Hepatocyte (in vitro differentiated cells): ENCODE measurements around the gene GNPDA1. TPM values are rescaled to one million over a fixed set of nuclear protein-coding genes. Genes with fewer than 3 reads are reported as not detected.
A peak's percentile ranks its signal among the peaks of the same experiment; 100 is the strongest.

Experiments used
- DNase-seq: peaks from one replicate; pipeline ENCODE4 v3.0.0-alpha.2; 2016; ENCODE audit warnings: low spot score
- H2AFZ ChIP-seq: fragments of 200-600 bp; sonication (generic); 2 replicates; pipeline ENCODE4 v1.6.0; 2016; ENCODE audit warnings: antibody characterized with exemption, mild to moderate bottlenecking
- H3K27ac ChIP-seq: fragments of 200-600 bp; sonication (generic); 2 replicates; pipeline ENCODE4 v1.5.1; 2016; ENCODE audit warnings: mild to moderate bottlenecking
- H3K27me3 ChIP-seq: fragments of 200-600 bp; sonication (generic); 2 replicates; pipeline ENCODE4 v1.6.1; 2016
- H3K36me3 ChIP-seq: fragments of 200-600 bp; sonication (generic); replicated peaks from 2 replicates; pipeline ENCODE4 v1.5.1; 2016; ENCODE audit warnings: low read depth; ENCODE audit not compliant: insufficient read depth
- H3K4me1 ChIP-seq: fragments of 200-600 bp; sonication (generic); 2 replicates; pipeline ENCODE4 v1.5.1; 2016; ENCODE audit warnings: mild to moderate bottlenecking, moderate library complexity; ENCODE audit not compliant: insufficient read depth
- H3K4me2 ChIP-seq: fragments of 200-600 bp; sonication (generic); 2 replicates; pipeline ENCODE4 v1.6.0; 2016
- H3K4me3 ChIP-seq: fragments of 200-600 bp; sonication (generic); 2 replicates; pipeline ENCODE4 v1.5.1; 2016; ENCODE audit warnings: mild to moderate bottlenecking
- H3K79me2 ChIP-seq: fragments of 200-600 bp; sonication (generic); 2 replicates; pipeline ENCODE4 v1.6.0; 2017; ENCODE audit warnings: mild to moderate bottlenecking
- H3K9me2 ChIP-seq: fragments of 200-600 bp; sonication (generic); replicated peaks from 2 replicates; pipeline ENCODE4 v1.6.0; 2017; ENCODE audit warnings: mild to moderate bottlenecking; ENCODE audit not compliant: insufficient read depth
- H3K9me3 ChIP-seq: fragments of 200-600 bp; sonication (generic); 2 replicates; pipeline ENCODE4 v1.5.1; 2016; ENCODE audit warnings: low read depth, mild to moderate bottlenecking
- H4K20me1 ChIP-seq: fragments of 200-600 bp; sonication (generic); 2 replicates; pipeline ENCODE4 v1.6.0; 2016; ENCODE audit warnings: mild to moderate bottlenecking; ENCODE audit not compliant: insufficient read depth, poor library complexity, severe bottlenecking
- CTCF ChIP-seq: fragments of 200-600 bp; sonication (generic); IDR thresholded peaks from 2 replicates; pipeline ENCODE4 v1.5.1; 2016; ENCODE audit warnings: antibody characterized with exemption, mild to moderate bottlenecking; ENCODE audit not compliant: poor library complexity
- EZH2 ChIP-seq: fragments of 200-600 bp; sonication (generic); IDR thresholded peaks from 2 replicates; pipeline ENCODE4 v1.6.1; 2016; ENCODE audit warnings: antibody characterized with exemption, mild to moderate bottlenecking, borderline replicate concordance
- EZH2phosphoT487 ChIP-seq: fragments of 200-600 bp; sonication (generic); IDR thresholded peaks from one replicate; pipeline ENCODE4 v1.6.1; 2018; ENCODE audit warnings: antibody characterized with exemption, mild to moderate bottlenecking, low read depth, moderate library complexity; ENCODE audit not compliant: unreplicated experiment, severe bottlenecking
- WGBS: methylation state at CpG from one replicate; pipeline ENCODE4 v1.1.6; 2016; ENCODE audit warnings: low lambda C conversion rate; ENCODE audit errors: missing lambda C conversion rate; 5-methylcytosine and 5-hydroxymethylcytosine counted together
- polyA plus RNA-seq: library from polyadenylated mRNA; unstranded; fragments of >200 nt; fragmentation: Nextera tagmentation; extraction: Ambion mirVana; gene quantifications from 2 replicates; pipeline ENCODE4 v1.2.1, GENCODE V29; 2016
- total RNA-seq: library from RNA; depleted of rRNA; stranded (reverse); fragments of >200 nt; gene quantifications from 2 replicates; pipeline ENCODE4 v1.2.3, GENCODE V29; 2014

Gene GNPDA1
- total and polyA plus RNA-seq, 2 experiments from 2014 or later, result 97.3 to 106 TPM

GRCh38 chr5:142032747-142033631 is 20.2 kb upstream of the GNPDA1 start:
- Histone ChIP-seq H4K20me1 (no peaks in the 10 kb centered on the region), H3K9me3 (no peaks in the 10 kb centered on the region), H3K36me3 (no peaks in the 10 kb centered on the region), H3K4me3 (no peak overlapping the region), H2AFZ (no peak overlapping the region), H3K27me3 (no peaks in the 10 kb centered on the region), H3K27ac (peak overlapping the region; percentile 9), H3K4me2 (peak overlapping the region; percentile 35), H3K9me2 (no peaks in the 10 kb centered on the region), H3K79me2 (no peaks in the 10 kb centered on the region), H3K4me1 (no peaks in the 10 kb centered on the region)
- TF ChIP-seq EZH2phosphoT487 (no peak), CTCF (no peak), EZH2 (no peak)
- WGBS, result 53% methylated on average over 19 of the region's 19 CpGs
- DNase-seq, result no peak

DNA sequence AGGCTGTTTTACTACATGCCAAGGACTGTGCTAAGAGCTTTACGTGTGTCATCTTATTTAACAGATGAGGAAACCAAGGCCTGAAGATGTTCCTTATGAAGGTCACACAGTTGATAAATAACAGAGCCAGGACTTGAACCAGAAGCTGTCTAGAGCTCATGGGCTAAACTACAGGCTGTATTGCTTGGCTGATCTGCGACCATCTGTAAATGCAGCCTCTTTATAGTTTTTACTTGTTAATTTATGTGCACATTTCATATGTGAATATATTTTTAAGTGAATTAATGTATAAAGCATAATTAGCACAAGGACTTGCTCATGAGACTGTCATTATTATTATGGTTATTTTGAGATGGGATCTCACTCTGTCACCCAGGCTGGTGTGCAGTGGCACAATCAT is 19.3 kb upstream of the GNPDA1 start:
- 93% methylated on average over 2 of the region's 2 CpGs for WGBS
- no peaks in the 10 kb centered on the region for H3K9me2 ChIP-seq
- no peaks in the 10 kb centered on the region for H4K20me1 ChIP-seq
- no peak for TF ChIP-seq EZH2
- TF ChIP-seq EZH2phosphoT487, result no peak
- TF ChIP-seq CTCF, result no peak
- DNase-seq, result no peak
- no peaks in the 10 kb centered on the region for H3K27me3 ChIP-seq
- no peak overlapping the region for H3K27ac ChIP-seq
- no peaks in the 10 kb centered on the region for H3K9me3 ChIP-seq
- no peak overlapping the region for H2AFZ ChIP-seq
- no peak overlapping the region for H3K4me2 ChIP-seq
- no peaks in the 10 kb centered on the region for H3K36me3 ChIP-seq
- H3K4me1 ChIP-seq, result no peaks in the 10 kb centered on the region
- no peak overlapping the region for H3K4me3 ChIP-seq
- H3K79me2 ChIP-seq, result no peaks in the 10 kb centered on the region

- Histone ChIP-seq H3K79me2 (no peaks in the 10 kb centered on the region), H3K27me3 (no peaks in the 10 kb centered on the region), H3K9me3 (peaks cover 1% of the 10 kb centered on the region), H3K4me3 (no peak overlapping the region), H3K4me2 (peak overlapping the region; percentile 71), H3K27ac (no peak overlapping the region), H2AFZ (peak overlapping the region; percentile 61), H3K36me3 (no peaks in the 10 kb centered on the region), H4K20me1 (no peaks in the 10 kb centered on the region), H3K4me1 (peaks cover 7% of the 10 kb centered on the region), H3K9me2 (no peaks in the 10 kb centered on the region)
- no peak for DNase-seq
- WGBS, result 78% methylated on average over 8 of the region's 8 CpGs
- no peak for TF ChIP-seq EZH2
- no peak for TF ChIP-seq EZH2phosphoT487
- no peak for TF ChIP-seq CTCF
Measured at GRCh38 chr5:142025637-142026036, 12.8 kb upstream of the GNPDA1 start.
